ENCODE results near the gene ZNF608. TPM values are rescaled to one million over a fixed set of nuclear protein-coding genes. Genes with fewer than 3 reads are reported as not detected.

The ZNF608 gene
- total RNA-seq, 1 donor = 5.9 TPM

DNA sequence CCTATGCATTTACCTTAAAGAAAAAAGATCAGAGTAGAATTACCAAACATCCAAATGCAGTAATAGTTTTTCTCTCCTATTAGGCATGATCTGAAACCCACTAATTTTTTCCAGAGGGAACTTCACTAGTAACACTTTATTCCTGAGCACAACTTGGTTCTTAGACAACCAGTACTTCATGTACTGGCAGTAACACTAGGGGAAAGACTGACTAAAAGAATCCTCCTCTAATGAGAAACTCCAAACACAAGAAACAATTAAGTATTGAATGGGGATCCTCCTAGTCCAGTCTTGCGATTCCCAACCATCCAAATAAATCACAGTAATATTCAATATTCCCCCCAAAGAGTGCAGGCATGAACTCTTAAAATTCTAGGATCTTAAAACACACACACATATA is 48.9 kb downstream of the ZNF608 start:
- DNase-seq (ENCODE audit: low read depth in 2 of 3, low spot score in 2 of 3) = no peak

GRCh38 chr5:124696898-124697297 is 49.5 kb downstream of the ZNF608 start:
- no peak for DNase-seq (ENCODE audit: low read depth in 2 of 3, low spot score in 2 of 3)
